NCI-H1417 (cell line): ENCODE measurements around the gene SLCO3A1.
A peak's percentile ranks its signal among the peaks of the same experiment; 100 is the strongest.

ENCODE experiments used
- DNase-seq, 3 experiments: peaks; one replicate each; lab custom pipeline; 2025; lab: John Stamatoyannopoulos, UW

Gene SLCO3A1

DNA sequence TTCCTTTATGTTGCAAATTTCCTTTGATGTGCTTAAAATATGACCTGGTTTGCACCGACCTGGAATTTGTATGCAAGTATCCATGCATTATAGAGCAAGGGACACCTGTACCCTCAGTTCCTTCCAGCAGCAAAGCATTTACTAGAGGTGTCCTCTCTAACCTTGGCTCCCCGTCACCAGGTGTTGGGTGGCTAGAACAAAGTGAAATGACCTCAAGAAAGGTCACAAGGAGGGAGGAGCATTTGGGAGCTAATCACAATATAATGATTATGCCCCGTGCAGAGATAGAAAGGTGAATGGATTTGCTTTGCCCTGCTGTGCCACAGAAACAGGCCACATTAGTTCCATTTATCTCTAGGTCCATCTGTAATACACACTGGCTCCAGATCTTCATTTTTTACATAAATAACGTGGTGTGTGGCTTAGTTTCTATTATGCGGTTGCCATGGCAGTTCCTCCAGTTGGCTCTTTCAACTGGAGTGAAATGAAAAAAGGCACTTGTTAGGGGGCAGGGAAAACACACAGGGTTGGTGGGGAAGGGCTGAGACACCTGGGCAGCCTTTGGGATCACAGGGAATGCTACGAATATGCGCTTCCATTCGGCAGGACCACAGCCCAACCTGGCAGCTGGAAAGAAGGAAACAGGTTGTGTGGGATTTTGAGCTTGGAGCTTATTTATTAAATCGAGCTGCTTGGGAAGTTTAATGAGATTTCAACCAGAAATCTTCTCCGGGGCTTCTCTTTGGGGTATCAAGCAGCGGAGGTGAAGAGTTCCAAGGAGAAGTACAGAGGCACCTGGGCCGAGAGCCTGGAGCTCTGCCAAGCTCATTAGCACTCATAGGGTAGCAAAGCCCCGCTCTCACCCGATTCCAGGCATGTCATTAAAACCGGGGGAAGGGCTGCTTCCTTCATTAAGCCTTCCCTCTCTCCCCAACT lies 306.7 kb downstream of the SLCO3A1 start:
- peak in 2 of 3 experiments; percentile 36 to 73 for DNase-seq

- no peak for DNase-seq
Measured at GRCh38 chr15:92161039-92161670, 307.6 kb downstream of the SLCO3A1 start.

DNA sequence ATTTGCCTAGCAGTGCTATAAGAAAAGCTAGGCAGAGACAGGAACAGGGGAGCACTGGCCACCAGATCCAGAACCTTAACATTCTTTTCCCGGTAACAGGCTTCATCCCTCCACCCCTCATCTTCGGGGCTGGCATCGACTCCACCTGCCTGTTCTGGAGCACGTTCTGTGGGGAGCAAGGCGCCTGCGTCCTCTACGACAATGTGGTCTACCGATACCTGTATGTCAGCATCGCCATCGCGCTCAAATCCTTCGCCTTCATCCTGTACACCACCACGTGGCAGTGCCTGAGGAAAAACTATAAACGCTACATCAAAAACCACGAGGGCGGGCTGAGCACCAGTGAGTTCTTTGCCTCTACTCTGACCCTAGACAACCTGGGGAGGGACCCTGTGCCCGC lies 309.1 kb downstream of the SLCO3A1 start:
- no peak for DNase-seq

GRCh38 chr15:92163641-92164040 lies 310.1 kb downstream of the SLCO3A1 start:
- no peak for DNase-seq

- no peak for DNase-seq
Measured at GRCh38 chr15:92164327-92165000, 311.0 kb downstream of the SLCO3A1 start.

DNA sequence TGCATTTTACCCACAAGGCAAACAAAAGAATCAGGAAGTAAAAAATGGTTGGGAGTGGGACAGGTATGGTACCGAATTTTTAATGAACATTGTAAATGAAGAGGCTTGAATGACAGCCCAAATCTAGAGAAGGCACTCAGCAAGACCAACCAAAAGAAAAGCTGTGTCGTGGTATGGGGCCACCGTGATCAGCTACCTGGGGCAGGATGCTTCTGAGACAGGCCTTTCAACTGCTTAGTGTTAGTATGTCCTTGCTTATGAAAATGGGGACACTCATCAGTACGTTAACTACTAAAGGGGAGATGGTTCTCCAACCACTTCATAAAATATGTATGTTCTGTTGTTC lies 311.5 kb downstream of the SLCO3A1 start:
- DNase-seq, result no peak

- DNase-seq, result no peak
Measured at GRCh38 chr15:92166029-92166428, 312.5 kb downstream of the SLCO3A1 start.

DNA sequence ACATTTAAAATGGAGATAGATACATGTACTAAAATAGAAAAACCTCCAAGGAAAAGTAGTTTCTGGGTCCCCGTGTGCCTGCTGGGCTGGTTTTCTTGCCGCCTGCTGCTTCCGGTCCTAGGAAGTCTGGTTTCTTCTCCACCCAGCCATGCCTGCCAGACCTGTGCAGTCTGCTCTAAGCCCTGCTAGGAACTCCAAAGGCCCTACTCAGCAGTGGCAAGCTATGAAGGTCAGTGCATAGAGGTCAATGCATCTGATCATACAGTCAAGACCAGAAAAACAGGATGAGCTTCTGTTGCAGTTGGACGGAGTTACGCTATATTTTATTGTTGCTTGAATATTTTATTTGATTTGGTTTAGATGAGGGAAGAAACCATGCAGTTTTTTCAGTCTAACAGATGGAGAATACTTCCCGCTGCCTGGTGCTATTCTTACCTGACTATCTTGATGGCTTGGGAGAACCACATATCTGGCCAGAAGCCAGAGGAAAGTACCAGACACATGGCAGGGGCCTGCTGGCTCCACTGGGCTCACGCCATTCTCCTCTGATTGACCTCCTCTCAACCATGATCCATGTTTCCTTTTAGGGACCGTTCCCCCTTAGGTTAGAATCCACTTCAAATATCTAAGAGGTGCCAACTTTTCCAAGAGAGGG lies 313.4 kb downstream of the SLCO3A1 start:
- DNase-seq, result no peak

GRCh38 chr15:92167451-92167850 lies 313.9 kb downstream of the SLCO3A1 start:
- DNase-seq, result no peak

DNA sequence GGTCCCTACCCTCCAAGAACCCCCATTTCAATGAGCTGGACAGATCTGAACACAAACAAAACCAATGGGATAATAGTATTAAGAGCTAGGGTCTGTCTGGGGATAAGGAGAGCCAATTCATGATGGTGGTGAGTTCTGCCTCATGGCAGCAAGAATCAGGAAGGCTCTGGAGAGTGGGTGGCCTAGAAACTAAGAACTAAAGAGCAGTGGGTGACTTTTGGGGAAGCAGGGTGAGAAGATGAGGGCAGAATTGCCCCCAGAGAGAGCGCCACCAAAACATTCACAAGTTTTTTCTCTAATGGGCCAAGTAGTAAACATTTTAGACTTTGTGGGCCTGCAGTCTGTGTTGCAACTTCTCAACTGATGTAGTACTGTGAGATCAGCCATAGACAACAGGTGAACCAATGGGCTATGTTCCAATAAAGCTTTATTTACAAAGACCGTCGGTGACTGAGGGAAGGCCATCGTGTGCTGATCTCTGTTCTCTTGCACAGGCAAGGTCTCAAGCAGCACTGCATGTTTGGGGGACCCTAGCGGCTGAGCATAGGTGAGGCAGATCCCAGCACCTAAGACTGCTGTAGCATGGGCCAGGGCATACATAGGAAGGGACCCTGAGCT lies 314.7 kb downstream of the SLCO3A1 start:
- no peak for DNase-seq

- no peak for DNase-seq
Measured at GRCh38 chr15:92170897-92171296, 317.4 kb downstream of the SLCO3A1 start.

DNA sequence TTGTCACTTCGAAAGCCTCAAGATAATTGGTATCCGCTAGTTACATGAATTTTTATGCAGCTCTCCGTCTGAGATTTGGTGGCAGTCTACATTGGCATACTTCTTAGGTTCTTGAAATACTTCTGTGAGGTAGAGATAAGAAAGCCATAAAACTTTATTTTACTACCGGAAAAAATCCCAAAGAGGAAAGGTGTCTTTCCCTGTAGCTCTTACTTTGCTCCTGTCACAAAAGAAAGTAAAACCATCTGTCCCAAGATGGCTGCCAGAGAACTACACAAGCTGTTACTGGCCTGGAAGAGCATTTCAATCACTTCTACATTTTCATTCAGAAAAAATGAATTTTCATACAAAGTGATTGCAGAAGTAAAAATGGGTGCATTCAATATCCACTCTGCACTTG lies 325.4 kb downstream of the SLCO3A1 start:
- no peak for DNase-seq

- DNase-seq, result peak in 1 of 3 experiments; percentile 16
Measured at GRCh38 chr15:92184142-92184541, 330.6 kb downstream of the SLCO3A1 start.

GRCh38 chr15:92184679-92185230 lies 331.2 kb downstream of the SLCO3A1 start:
- DNase-seq, result no peak

- DNase-seq, result no peak
Measured at GRCh38 chr15:92187975-92188374, 334.5 kb downstream of the SLCO3A1 start.

- no peak for DNase-seq
Measured at GRCh38 chr15:92189166-92189565, 335.7 kb downstream of the SLCO3A1 start.

DNA sequence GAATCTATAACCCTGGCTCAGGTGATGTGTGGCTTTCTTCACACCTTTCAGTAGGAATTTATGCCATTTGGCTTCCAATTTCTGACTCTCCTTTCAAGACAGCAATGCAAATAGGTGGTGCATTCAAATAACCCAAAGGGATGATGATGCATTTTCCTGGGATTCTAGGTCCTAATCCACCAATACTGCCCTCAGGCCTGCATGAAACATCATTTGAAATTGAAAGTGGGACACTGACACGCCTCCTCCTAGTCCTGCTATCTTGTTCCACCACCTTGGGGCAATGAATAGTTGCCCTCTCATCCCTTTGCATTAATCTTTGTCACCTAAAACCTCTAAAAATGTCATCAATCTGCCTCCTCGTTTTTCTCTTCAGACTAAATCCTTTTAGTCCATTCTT lies 341.7 kb downstream of the SLCO3A1 start:
- DNase-seq, result no peak

- no peak for DNase-seq
Measured at GRCh38 chr15:92196342-92196741, 342.8 kb downstream of the SLCO3A1 start.

- DNase-seq, result no peak
Measured at GRCh38 chr15:92197746-92198145, 344.2 kb downstream of the SLCO3A1 start.

- no peak for DNase-seq
Measured at GRCh38 chr15:92200891-92201290, 347.4 kb downstream of the SLCO3A1 start.

GRCh38 chr15:92205255-92205739 lies 351.8 kb downstream of the SLCO3A1 start:
- DNase-seq, result no peak
